Neural cell (in vitro differentiated cells): ENCODE data around the gene VSTM4.

Experiments used
- EZH2 ChIP-seq: fragments of 200-600, 300-800 bp; shearing (Covaris generic), sonication (generic); IDR thresholded peaks from 2 replicates; pipeline ENCODE4 v1.6.1; 2014; ENCODE audit warnings: antibody characterized with exemption, low read length, borderline replicate concordance, mild to moderate bottlenecking; ENCODE audit not compliant: insufficient read depth, poor library complexity, severe bottlenecking
- POLR2AphosphoS5 ChIP-seq: IDR thresholded peaks from 2 replicates; pipeline ENCODE4 v1.6.1; 2012
- REST ChIP-seq: IDR thresholded peaks from 2 replicates; pipeline ENCODE4 v1.6.1; 2012; ENCODE audit warnings: borderline replicate concordance
- TF ChIP-seq, protein P1 (sequence below): fragments of 450-650 bp; IDR thresholded peaks from 2 replicates; pipeline ENCODE4 v1.5.1; 2014; ENCODE audit warnings: antibody characterized with exemption, mild to moderate bottlenecking, moderate library complexity; ENCODE audit not compliant: poor library complexity, severe bottlenecking

GRCh38 chr10:49136525-49136924, 21.2 kb upstream of the VSTM4 start:
- TF ChIP-seq POLR2AphosphoS5 (no peak), REST (no peak), EZH2 (no peak)
- TF ChIP-seq, protein P1, sequence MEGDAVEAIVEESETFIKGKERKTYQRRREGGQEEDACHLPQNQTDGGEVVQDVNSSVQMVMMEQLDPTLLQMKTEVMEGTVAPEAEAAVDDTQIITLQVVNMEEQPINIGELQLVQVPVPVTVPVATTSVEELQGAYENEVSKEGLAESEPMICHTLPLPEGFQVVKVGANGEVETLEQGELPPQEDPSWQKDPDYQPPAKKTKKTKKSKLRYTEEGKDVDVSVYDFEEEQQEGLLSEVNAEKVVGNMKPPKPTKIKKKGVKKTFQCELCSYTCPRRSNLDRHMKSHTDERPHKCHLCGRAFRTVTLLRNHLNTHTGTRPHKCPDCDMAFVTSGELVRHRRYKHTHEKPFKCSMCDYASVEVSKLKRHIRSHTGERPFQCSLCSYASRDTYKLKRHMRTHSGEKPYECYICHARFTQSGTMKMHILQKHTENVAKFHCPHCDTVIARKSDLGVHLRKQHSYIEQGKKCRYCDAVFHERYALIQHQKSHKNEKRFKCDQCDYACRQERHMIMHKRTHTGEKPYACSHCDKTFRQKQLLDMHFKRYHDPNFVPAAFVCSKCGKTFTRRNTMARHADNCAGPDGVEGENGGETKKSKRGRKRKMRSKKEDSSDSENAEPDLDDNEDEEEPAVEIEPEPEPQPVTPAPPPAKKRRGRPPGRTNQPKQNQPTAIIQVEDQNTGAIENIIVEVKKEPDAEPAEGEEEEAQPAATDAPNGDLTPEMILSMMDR: no peak
